ENCODE data around the gene GRIK3. TPM values are rescaled to one million over a fixed set of nuclear protein-coding genes. Genes with fewer than 3 reads are reported as not detected.

The GRIK3 gene
- total and polyA plus RNA-seq, 4 donors, result 0.03 to 0.08 (median 0.05) TPM; not detected in 1

DNA sequence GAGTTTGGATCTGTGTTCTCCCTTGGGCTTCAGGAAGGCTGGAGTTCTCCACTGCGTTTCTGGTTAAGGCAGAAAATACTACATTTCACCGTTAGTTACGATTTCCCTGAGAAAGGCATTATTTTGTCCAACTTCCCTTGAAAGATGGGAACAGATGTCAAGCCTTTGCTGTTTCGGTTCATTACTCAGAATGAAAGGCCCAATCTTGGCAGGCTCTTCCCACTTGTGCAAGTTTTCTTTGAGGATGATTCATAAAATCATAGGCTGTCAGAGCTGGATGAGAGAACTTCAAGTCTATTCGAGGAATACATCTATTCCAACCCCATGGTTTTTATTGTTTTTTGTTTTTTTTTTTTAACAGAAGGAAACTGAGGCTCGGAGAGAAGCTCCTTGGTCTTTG is 205.2 kb downstream of the GRIK3 start (continued):
- TF ChIP-seq, protein P1, sequence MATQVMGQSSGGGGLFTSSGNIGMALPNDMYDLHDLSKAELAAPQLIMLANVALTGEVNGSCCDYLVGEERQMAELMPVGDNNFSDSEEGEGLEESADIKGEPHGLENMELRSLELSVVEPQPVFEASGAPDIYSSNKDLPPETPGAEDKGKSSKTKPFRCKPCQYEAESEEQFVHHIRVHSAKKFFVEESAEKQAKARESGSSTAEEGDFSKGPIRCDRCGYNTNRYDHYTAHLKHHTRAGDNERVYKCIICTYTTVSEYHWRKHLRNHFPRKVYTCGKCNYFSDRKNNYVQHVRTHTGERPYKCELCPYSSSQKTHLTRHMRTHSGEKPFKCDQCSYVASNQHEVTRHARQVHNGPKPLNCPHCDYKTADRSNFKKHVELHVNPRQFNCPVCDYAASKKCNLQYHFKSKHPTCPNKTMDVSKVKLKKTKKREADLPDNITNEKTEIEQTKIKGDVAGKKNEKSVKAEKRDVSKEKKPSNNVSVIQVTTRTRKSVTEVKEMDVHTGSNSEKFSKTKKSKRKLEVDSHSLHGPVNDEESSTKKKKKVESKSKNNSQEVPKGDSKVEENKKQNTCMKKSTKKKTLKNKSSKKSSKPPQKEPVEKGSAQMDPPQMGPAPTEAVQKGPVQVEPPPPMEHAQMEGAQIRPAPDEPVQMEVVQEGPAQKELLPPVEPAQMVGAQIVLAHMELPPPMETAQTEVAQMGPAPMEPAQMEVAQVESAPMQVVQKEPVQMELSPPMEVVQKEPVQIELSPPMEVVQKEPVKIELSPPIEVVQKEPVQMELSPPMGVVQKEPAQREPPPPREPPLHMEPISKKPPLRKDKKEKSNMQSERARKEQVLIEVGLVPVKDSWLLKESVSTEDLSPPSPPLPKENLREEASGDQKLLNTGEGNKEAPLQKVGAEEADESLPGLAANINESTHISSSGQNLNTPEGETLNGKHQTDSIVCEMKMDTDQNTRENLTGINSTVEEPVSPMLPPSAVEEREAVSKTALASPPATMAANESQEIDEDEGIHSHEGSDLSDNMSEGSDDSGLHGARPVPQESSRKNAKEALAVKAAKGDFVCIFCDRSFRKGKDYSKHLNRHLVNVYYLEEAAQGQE (IDR thresholded peaks at IDR 0.05), result no peak
- no peak for TF ChIP-seq RAD21 (IDR thresholded peaks at IDR 0.05)

DNA sequence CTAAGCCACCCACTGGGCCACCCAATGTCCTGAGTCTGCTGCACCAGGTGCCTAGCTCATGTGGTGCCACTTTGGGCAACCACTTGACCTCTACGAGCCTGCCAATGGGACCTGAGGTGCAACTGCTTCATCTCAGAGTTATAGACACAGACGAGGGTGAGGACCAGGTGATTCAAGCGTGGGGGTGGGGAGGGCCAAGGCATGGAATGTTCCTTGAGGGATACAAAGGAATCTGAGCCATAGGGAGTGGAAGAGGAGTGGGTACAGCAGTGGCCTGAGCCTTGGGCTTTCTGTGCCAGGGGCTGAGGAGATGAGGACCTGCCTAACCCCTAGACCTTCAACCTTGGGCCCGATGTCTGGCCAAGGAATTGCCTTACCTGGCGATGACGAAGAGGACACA is 209.1 kb downstream of the GRIK3 start:
- Histone ChIP-seq H3K4me3 (ENCODE audit: low read depth in 1 of 3, low read length in 3 of 3) (no peak overlapping the region), H3K9ac (ENCODE audit: low read depth in 1 of 2, low read length in 2 of 2) (no peak overlapping the region), H3K9me3 (ENCODE audit: control insufficient read depth in 4 of 4, low read length in 3 of 4) (no peaks in the 10 kb centered on the region), H3K27ac (ENCODE audit: low read depth in 1 of 2, low read length in 2 of 2) (no peak overlapping the region), H3K27me3 (ENCODE audit: control insufficient read depth in 4 of 4, insufficient read depth in 4 of 4, low read length in 3 of 4) (peaks cover 0 to 12% (median 0%) of the 10 kb centered on the region in 4 donors), H3K36me3 (ENCODE audit: control insufficient read depth in 4 of 4, insufficient read depth in 3 of 4, low read depth in 1 of 4, low read length in 3 of 4) (no peaks in the 10 kb centered on the region), H3K4me1 (ENCODE audit: control insufficient read depth in 4 of 4, insufficient read depth in 4 of 4, low read length in 3 of 4) (no peaks in the 10 kb centered on the region)
- no peak for TF ChIP-seq EGR1 (IDR thresholded peaks at IDR 0.05; ENCODE audit: low read depth in 2 of 2)
- no peak for TF ChIP-seq HNF4G (IDR thresholded peaks at IDR 0.05)
- no peak for TF ChIP-seq RXRA (IDR thresholded peaks at IDR 0.05)
- no peak for TF ChIP-seq SP1 (IDR thresholded peaks at IDR 0.05)
- TF ChIP-seq, protein P1 (IDR thresholded peaks at IDR 0.05), result no peak
- no peak for TF ChIP-seq TAF1 (conservative IDR thresholded peaks at IDR 0.05)
- no peak for TF ChIP-seq ATF3 (IDR thresholded peaks at IDR 0.05)
- TF ChIP-seq, protein P2, sequence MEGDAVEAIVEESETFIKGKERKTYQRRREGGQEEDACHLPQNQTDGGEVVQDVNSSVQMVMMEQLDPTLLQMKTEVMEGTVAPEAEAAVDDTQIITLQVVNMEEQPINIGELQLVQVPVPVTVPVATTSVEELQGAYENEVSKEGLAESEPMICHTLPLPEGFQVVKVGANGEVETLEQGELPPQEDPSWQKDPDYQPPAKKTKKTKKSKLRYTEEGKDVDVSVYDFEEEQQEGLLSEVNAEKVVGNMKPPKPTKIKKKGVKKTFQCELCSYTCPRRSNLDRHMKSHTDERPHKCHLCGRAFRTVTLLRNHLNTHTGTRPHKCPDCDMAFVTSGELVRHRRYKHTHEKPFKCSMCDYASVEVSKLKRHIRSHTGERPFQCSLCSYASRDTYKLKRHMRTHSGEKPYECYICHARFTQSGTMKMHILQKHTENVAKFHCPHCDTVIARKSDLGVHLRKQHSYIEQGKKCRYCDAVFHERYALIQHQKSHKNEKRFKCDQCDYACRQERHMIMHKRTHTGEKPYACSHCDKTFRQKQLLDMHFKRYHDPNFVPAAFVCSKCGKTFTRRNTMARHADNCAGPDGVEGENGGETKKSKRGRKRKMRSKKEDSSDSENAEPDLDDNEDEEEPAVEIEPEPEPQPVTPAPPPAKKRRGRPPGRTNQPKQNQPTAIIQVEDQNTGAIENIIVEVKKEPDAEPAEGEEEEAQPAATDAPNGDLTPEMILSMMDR (IDR thresholded peaks at IDR 0.05; ENCODE audit: low read depth, low read length, missing input control), result no peak
- no peak for TF ChIP-seq JUND (IDR thresholded peaks at IDR 0.05)
- WGBS, result 74% methylated on average over 6 of the region's 6 CpGs
- DNase-seq (ENCODE audit: low spot score), result no peak

DNA sequence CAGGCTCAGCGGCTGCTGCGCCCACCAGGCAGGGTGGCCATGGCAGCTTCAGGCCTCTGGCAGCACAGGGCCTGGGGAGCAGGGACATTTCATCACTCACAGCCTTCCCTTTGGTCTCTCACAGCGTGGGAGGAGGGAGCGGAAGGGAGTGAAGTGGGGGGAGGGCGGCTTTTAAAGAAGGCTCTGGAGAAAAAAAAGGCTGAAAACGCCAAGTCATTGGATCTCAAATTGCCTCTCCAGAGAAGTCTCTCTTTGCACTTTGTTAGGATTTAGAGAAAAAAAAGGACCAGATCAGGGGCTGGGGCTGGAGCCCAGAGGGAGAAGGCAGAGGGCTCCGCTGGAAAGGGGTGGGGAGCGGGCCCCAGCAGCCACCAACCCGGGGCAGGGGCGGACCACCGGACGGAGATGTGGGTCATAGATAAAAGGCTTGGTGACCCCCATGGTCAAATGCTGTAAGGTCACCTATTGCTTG is 209.9 kb downstream of the GRIK3 start:
- H3K4me3 ChIP-seq (ENCODE audit: low read depth in 1 of 3, low read length in 3 of 3), result no peak overlapping the region
- no peaks in the 10 kb centered on the region for H3K9me3 ChIP-seq (ENCODE audit: control insufficient read depth in 4 of 4, low read length in 3 of 4)
- no peak overlapping the region for H3K27ac ChIP-seq (ENCODE audit: low read depth in 1 of 2, low read length in 2 of 2)
- WGBS, result 27% methylated on average over 12 of the region's 12 CpGs
- DNase-seq (ENCODE audit: low spot score), result no peak
- peaks cover 0 to 8% (median 0%) of the 10 kb centered on the region in 4 donors for H3K27me3 ChIP-seq (ENCODE audit: control insufficient read depth in 4 of 4, insufficient read depth in 4 of 4, low read length in 3 of 4)
- no peaks in the 10 kb centered on the region for H3K4me1 ChIP-seq (ENCODE audit: control insufficient read depth in 4 of 4, insufficient read depth in 4 of 4, low read length in 3 of 4)
- no peak overlapping the region for H3K9ac ChIP-seq (ENCODE audit: low read depth in 1 of 2, low read length in 2 of 2)
- no peaks in the 10 kb centered on the region for H3K36me3 ChIP-seq (ENCODE audit: control insufficient read depth in 4 of 4, insufficient read depth in 3 of 4, low read depth in 1 of 4, low read length in 3 of 4)
- TF ChIP-seq TAF1 (conservative IDR thresholded peaks at IDR 0.05) (no peak), RAD21 (IDR thresholded peaks at IDR 0.05) (no peak), FOXA1 (IDR thresholded peaks at IDR 0.05) (no peak), EGR1 (IDR thresholded peaks at IDR 0.05; ENCODE audit: low read depth in 2 of 2) (no peak), GABPA (IDR thresholded peaks at IDR 0.05 in 1 of 2, conservative IDR thresholded peaks at IDR 0.05 in 1 of 2) (no peak), JUND (IDR thresholded peaks at IDR 0.05) (no peak), YY1 (IDR thresholded peaks at IDR 0.05) (no peak)
- TF ChIP-seq, protein P2 (IDR thresholded peaks at IDR 0.05; ENCODE audit: low read depth, low read length, missing input control), result no peak
- TF ChIP-seq, protein P1 (IDR thresholded peaks at IDR 0.05), result no peak

All from liver (tissue), 9 donors.